ENCODE data around the gene FBH1.
A peak's percentile ranks its signal among the peaks of the same experiment; 100 is the strongest.
"Not testable (repeated sequence)": the region's sequence is repeated elsewhere in the genome, so short reads cannot be mapped to it uniquely, and the experiment has no call there.

FBH1 gene

DNA sequence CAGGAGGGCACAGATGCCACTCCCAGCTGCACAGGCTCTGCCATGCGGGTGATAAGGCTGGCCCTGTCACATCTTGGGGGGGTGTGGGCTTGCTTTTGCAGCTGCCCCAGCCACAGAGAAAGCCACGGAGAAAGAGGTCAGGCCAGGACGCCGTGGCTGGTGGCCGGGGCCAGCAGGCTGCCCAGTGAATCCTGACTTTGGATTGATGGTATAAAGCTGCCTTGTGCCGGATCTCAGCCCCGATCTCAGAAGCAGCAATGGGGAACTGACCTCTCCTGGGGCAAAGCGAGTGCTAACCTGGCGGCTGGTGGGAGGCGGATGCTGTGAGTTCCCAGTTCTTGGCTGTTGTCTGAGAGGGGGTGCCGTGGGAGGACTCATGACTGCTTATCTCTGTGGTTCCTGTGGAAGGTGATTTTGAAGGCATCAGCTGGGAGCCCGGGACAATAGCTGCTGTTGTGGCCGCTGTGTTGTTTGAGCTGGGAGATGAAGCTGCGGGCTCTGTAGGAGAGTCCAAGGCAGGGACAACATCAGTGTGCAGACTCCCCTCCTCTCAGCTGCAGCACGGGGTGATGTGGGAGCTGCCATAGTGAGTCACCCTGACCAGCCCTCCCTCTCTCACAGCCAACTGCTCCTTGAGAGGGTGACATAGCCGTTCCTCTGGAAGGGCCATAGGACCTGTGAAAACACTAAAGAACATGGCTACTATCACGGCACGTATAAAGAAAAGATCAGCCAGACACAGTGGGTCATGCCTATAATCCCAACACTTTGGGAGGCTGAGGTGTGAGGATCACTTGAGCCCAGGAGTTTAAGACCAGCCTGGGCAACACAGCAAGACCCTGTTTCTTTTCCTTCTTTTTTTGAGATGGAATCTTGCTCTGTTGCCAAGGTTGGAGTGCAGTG, 70.3 kb downstream of the FBH1 start:
- DNase-seq, result no peak

DNA sequence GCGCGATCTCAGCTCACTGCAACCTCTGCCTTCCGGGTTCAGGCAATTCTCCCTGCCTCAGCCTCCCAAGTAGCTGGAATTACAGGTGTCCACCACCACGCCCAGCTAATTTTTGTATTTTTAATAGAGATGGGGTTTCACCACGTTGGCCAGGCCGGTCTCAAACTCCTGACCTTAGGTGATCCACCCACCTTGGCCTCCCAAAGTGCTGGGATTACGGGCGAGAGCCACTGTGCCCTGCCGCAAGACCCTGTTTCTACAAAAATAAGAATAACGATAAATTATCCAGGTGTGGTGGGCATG, 70.9 kb downstream of the FBH1 start:
- not testable (repeated sequence) for DNase-seq

DNA sequence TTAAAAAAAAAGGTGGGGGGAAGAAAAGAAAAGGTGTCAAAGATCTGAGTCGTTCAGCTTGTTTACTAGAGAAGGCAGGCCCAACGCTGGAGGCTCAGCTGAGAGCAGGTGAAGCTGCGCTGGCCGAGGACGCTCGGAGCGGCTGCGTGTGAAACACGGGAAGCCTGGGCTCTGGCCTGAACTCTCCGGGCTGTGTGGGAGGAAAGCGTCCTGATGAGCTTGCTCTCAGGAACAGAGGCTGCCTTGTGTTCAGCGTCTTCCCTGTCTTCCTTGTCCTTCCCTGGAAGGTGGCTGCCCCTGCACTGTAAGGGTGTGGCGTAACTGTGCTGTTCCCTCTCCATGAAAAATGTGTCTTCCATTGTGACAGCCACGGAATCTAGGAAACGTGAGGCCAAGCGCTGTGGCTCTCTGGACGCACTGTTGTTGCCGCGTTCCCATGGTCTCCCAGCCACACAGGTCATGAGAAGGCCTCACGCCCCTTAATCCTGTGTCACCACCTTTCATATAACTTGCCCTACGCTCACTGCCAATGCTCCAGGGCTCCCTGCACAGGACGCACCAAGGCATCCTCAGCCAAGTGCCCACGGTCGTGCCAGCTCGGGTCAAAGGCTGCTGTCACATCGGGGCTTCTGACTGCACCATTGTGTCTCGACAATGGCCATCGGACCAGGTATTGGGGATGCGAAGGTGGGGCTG, 71.5 kb downstream of the FBH1 start:
- DNase-seq, result no peak

DNA sequence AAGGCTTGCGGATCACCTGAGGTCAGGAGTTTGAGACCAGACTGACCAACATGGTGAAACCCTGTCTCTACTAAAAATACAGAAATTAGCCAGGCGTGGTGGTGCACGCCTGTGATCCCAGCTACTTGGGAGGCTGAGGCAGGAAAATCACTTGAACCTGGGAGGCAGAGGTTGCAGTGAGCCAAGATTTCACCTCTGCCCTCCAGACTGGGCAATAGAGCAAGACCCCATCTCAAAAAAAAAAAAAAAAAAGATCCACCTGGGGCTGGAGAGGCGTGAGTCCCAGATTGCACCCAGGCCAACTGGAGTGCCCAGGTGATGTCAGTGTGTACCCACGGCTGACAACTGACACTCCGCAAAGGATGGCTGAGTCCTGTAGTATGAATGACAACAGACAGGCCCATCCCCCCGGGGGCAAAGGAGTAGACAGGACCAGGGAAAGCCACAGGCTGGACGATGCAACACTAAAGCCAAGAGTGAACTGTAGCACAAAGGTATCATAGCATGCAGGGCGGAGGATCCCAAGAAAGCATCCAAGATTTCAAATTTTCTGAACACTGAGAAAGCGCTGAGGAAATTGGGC, 72.4 kb downstream of the FBH1 start:
- not testable (repeated sequence) for DNase-seq

DNA sequence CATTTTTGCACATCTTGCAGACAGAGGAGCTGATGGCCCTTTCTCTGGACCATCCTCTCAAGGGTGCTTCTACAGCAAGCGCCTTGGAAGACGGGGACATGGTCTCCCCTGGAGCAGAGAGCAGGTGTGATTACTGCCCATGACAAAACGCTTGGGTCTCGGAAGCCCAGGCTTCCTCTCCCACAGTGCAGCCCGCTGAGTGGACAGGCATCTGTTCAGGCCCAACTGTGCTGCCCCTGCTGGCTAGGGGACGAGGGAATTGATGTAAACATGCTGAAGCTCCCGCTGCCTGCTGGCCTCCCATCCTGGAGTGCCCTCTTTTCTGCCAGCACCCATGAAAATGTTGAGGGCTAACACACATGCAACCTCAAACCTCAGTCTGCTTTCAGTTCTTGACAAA, 73.0 kb downstream of the FBH1 start:
- no peak for DNase-seq

DNA sequence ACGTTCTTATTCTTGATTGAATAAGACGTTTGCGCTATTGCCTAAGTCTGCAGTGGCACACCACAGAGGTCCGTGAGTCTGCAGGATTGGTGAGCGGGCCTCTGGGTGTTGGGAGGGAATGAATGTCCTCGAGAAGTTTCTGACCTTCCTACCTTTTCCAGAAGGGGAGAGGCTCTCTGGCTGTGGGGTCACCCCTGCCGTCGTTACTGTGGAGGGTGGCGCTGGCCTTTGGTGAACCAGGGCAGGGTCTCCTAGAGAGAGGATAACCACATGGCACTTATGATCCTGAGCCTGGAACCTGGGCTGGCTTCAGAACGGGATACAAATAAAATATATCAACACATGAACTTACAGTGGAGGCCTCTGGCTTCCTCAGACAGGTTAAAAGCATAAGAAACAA, 73.5 kb downstream of the FBH1 start:
- DNase-seq, result no peak

DNA sequence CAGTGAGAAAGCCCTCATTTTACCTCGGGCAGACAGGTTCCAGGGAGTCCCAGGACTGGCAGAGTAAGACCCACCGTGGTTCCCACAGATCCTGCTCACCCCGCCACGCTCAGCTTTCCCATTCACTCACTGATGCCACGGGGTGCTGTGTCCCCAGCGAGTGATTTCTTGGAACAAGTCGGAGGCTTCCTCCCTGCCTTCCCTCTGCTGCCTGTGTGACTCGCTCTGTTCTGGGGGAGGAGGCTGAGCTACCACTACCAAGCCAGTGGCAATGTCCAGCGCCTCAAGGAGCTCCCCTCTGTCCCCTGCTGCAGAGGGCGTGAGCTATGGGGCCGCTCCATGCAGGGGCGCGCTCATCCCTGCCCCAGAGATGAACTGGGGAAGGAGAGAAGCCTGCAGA, 74.7 kb downstream of the FBH1 start:
- no peak for DNase-seq

DNA sequence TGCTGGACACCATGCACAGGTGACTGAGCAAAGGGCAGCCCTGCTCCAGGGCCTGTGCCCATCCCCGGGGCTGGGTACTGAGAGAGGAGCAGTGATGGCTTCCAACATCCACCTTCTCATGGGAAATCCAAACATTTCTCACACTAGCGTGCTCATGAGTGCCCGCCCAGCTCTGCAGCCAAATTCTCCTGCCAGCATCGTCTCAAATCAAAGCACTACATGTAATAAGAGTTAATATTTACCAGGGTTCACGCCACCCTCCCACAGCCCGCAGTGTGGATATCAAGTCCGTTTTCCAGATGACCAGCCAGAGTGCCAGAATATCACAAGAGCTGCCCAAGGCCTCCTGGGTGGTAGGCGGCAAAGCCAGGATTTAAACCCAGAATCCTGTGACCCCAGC, 75.2 kb downstream of the FBH1 start:
- DNase-seq, result no peak

DNA sequence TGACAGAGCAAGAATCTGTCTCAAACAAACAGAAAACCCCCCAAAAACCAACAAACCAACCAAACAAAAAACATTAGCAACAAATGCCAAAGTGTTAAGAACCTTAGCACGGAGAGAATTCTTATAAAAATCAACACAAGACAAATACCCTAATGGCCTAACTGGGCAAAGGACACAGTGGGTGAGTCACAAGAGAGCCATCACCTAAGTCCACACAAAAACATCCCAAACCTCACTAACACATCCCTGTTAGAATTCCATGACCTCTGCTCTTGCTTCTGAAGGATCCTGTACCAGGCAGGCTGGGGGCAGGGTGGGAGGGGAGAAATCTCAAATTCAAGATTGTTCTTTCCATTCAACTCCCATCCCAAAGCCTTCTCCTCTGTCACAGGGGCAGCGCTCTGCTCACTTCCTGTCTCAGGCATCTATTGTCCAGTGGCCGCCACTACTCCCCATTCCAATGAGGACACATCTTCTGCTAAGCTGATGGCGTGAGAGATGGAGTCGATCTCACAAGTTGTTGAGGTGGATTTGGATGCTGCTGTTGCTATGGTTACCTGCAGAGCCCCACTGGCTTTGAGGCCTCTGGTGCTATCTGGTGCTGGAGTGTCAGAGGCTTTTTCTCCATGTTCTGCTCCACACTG, 78.1 kb downstream of the FBH1 start:
- no peak for DNase-seq

DNA sequence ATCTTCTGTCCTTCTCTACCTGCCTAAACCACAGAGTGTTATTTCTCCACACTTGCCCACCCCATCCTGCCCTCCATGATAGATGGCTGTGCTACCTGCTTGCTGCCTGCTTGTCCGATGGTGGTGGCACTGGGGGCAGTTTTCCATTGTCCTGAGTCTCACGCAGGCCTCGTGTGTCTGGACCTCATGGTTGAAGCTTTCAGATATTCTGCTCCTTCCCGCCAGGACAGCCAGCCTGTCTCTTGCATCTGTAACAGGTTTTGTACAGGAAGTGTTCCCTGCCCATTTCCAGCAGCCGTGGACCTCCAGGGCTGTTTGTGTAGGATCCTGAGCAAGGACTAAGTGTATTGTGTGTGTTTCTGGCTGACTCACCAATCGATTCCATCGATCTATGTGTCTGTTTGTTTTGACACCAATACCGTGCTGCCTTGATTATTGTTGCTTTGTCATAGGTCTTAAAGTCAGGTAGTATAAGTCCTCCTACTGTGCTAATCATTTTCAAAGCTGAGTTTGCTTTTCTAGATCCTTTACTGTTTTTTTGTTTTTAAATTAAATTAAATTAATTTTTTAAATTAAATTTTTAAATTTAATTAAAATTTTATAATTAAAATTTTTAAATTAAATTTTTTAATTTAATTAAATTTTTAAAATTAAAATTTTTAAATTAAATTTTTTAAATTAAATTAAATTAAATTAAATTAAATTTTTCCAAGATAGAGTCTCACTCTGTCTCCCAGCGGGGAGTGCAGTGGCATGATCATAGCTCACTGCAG, 78.8 kb downstream of the FBH1 start:
- no peak for DNase-seq

DNA sequence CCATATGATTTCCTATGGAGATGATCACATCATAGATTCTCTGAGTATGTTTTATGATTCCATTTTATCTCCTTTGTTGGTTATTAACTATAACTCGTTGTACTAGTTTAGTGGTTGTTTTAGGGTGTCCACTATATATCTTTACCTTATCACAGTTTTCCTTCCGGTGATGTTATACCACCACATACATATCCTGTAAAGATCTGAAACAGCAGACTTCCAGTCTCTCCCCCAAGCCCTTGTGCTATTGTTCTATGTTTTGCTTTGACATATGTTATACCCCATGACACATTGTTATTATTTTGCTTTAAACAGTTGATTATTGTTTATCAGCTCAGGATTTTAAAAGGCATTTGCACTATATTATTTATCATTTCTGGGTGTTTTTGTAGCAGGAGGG, 80.0 kb downstream of the FBH1 start:
- DNase-seq, result no peak

DNA sequence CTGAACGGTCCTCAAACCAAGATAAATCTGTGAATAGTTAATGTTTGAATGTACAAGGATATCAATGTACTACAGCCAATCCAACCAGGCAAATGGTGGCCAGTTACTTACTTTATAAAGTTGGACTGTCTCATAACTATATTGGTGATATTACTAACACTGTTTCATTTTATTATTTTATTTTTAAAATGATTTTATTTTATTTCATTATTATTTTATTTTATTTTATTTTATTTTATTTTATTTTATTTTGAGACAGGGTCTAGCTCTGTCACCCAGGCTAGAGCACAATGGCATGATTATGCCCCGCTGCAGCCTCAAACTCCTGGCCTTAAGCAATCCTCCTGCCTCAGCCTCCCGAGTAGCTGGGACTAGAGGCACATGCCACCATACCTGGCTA, 80.5 kb downstream of the FBH1 start:
- no peak for DNase-seq

DNA sequence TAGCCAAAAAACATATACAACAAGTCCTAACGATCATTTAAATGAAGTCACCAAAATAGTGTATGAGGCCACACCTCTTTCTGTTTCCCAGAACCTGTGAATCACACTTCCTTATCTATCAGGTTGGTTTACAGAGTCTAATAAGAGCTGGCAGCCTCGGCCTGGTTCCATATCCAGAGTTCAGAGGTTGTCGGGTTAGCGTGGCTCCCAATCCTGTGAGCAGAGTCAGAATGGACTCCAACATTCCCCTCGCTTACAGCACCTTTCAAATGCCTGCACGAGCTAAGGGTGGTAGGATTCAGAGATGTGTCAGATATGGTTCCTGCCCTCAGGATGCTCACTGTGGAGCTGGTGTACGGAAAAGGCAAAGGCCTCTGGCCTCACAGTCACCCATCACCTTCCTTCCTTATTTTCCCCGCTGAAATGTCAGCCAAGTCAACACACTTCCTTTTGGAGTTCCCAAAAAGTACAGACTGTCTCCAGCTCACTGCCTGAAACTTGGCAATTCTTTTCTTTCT, 81.3 kb downstream of the FBH1 start:
- DNase-seq, result peak in 1 of 2 experiments; percentile 21

DNA sequence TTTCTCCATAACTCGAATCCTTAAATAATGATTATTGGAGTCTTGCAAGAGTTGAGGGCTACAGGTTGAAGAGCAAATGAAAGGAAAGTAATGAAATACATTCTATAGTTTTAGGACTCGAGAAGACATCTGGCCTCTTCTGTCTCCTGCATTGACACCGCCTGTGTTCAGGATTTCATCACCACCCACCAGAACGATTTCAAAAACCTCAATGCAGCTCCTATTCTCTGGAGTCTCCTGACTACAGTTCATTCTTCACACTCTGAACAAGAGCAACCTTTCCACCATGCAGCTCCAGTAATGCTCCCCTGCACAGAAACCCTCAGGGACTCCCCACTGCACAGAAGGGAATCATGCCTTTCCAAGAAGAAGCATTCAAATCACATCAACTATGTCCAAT, 81.8 kb downstream of the FBH1 start:
- no peak for DNase-seq

DNA sequence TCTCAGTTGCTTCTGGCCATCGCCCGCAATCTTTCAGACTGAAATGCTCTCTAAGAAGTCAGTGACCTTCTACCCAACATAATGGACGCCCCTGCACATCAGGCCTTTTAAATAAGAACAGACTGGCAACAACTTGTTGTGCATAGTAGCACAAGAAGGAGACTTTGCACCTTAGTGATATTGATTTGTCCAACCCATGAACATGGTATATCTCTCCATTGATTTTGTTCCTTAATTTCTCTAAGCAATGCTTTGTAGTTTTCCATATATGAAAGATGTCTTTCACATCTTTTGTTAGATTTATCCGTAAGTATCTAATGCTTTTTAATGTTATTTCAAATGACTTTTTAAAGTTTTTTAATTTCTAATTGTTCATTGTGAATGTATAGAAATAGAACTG, 83.0 kb downstream of the FBH1 start:
- no peak for DNase-seq

DNA sequence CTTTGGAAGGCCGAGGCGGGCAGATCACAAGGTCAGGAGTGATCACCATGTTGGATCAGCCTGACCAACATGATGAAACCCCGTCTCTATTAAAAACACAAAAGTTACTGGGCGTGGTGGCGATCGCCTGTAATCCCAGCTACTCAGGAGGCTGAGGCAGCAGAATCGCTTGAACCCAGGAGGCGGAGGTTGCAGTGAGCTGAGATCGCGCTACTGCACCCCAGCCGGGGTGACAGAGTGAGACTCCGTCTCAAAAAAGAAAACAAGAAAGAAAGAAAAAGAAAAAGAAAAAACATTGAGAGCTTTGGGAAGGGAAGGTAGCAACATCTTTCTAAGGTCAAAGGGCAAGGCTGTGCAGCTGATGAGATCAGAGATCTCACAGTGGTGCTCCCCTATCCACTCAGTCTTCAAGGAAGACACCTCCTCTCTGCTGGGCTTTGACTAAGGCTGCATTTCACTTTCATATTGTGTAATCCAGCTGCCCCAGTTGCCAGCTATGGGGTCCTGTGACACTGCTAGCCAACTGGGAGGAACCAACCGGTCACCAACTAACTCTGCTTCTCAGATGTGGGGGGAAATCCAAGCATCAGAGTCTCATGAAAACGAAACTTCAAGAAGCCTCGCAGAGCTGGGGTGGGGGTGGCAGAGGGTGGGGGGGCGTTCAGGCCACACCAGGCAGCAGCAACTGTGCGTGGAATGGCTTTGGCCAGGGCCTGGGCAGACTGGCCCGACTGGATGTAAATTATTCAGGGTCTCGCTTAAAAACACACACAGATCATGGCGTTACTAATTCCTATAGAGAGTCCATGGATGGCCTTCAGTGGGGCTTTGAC, 85.8 kb downstream of the FBH1 start:
- DNase-seq, result peak; percentile 38 to 68

DNA sequence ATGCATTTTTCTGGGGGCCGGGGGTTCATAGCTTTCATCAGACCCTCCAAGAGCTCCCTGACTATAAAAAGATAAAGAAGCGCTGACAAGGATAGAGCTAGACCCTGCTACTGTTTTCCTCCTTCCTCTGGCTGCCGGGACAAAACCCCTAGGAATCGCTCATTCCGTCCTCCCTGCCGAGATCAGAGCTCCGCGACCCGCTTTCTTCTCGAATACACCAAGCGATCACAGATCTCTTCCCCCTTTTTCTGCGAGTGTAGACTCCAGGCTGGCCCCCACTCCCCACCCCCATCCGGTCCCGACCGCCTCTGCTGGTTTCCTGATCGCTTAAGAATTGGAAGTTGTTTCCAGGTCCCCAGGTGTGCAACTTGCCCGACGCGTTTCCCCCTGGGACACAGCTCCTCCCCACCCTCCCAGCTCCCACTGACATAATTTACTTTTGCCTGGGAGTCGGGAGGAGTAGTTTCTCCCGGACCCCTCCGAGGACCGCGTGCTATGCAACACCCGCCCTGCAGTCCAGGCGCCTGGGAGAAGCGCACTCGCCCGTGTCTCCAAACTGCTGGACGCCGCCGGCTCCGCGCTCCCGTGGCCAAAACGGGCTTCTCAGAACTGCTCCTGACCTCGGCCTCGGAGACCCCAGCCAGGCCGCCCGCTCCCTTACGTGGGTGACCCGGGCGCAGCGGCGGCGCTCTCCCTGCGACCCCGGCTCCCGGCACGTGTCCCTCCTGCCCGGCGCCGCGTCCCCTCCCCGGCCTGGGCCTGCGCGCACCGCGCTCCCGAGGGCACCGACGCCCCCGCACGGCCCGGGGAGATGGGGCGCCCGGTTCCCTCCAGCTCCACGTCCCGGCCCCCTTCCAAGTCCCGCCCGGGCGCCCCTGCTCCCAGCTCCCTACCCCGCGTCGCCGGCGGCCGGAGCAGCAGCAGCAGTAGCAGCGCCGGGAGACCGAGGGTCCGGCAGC, 86.7 kb downstream of the FBH1 start:
- DNase-seq, result peak; percentile 38 to 51

DNA sequence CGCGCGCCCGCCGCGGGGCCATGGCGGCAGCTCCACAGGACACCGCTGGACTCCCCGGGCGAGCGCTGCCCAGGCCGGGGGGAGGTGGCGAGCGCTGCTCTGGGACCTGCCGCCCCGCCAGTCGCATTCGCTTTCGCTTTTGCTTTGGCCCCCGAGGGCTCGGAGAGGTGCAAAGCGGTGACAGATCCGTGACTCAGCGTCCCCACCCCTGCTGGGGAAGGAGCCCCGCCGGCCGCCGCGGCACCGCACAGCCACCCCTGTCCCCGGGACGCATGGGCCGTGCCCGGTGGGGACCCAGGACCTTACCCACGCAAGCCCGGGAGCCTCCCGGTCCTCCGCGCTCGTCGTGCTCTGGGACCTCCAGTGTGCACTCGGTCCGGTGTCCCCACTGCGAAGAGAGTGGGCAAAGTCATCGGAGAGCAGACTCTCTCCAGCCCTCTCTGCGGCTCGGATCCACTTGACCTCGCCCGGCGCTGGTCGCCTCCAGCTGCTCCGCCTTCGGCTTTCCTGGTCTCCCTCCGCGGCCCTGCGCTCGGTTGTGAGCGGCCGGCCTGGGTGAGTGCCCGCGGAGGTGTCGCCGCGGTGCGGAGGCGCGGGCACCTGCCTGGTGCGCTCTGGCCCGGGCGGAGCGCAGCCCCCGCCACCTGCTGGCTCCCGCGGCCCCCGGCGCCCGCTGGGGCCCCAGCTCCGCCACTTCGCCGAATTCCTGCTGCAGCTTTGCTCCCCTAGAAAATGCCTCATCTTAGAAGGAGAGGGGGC, 87.6 kb downstream of the FBH1 start, which contains the start of gene IL15RA:
Gene IL15RA (minus strand): TSS at position 73 of the 759 bp plus-strand sequence. CDS start 51 bp downstream, at position 22.
- peak; percentile 89 to 92 for DNase-seq

DNA sequence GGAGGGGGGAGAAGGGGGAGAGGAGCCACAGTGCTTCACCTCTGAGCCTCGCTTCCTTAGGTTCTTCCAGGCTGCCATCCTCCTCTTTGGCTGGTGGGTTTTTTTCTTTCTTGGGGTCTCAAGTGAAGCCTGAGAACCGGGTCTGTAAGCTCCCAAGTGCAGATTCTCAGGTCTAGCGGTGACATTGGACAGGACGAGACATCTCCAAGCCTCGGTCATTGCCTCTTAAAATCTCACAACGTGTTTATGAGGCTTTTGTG, 88.1 kb downstream of the FBH1 start:
- no peak for DNase-seq

DNA sequence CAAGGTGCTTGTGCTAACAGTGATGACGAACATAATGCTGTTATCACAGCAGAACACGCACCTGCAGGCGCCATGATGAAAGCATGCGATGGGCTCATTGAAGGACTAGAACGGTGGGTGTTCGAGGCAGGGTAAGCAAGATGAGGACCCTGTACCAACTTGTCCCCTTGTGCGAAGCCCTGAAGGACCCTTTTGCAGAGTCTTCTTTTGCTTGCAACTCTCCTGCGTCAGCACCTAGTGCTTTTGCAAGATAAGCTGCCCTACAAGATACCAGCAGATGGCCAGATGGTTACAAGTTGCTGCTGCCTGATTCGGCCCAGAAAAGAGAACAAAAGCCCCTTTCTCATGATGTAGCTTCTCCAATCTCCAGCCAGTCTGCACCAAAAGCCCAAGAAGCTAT, 91.5 kb downstream of the FBH1 start:
- DNase-seq, result no peak

Measured in stimulated activated CD4-positive, alpha-beta T cell treated with anti-CD3 and anti-CD28 coated beads, Interleukin-4, amount 100 ng/mL, for 4 hours (primary cell).